ENCODE data around the gene NRCAM. TPM values are rescaled to one million over a fixed set of nuclear protein-coding genes. Genes with fewer than 3 reads are reported as not detected.

The NRCAM gene
- total and polyA plus RNA-seq, 2 of the 13 experiments (the other 11 are each of a cell fraction or from before 2014, with no cell fraction given) = 0.31 to 0.33 TPM

DNA sequence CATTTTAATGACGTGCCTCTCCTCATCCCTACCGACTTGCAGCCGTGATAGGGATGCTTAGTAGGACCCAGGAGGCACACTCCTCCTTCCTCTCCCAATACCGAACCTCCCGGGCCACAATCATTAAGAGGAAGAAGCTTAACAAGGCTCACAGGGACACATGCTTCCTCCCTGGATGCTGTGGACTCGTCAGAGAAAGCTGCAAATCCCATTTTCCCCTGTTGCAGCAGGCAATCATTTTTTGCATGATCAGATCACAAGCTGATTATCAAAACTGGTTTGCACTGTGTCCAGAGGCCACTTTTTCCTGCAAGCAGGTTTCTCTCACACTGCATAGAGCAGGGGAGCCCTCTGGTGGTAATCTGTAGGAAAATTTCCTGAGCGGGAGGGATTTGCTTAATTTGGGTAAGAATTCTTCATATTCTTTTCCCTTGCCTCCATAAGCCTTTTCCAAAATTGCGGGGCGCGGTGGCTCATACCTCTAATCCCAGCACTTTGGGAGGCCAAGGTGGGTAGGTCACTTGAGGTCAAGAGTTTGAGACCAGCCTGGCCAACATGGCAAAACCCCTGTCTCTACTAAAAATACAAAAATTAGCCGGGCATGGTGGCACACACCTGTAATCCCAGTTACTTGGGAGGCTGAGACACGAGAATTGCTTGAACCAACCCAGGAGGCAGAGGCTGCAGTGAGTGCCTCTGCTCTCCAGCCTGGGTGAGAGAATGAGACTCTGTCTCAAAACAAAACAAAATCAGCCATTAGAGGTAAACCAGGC, 310.0 kb downstream of the NRCAM start (continued):
- TF ChIP-seq AHDC1 (CRISPR knock-in tag; IDR thresholded peaks at IDR 0.05; ENCODE audit: borderline replicate concordance) (no peak), ZNF331 (CRISPR knock-in tag; IDR thresholded peaks at IDR 0.05) (no peak), GLI4 (CRISPR knock-in tag; IDR thresholded peaks at IDR 0.05; ENCODE audit: borderline replicate concordance) (no peak), KAT7 (CRISPR knock-in tag; IDR thresholded peaks at IDR 0.05; ENCODE audit: borderline replicate concordance) (no peak), KDM3A (CRISPR knock-in tag; IDR thresholded peaks at IDR 0.05; ENCODE audit: low read depth) (no peak), ZMAT3 (CRISPR knock-in tag; conservative IDR thresholded peaks at IDR 0.05) (no peak)

- 42% methylated on average over 8 of the region's 8 CpGs for WGBS (ENCODE audit: low lambda C conversion rate)
- CTCF ChIA-PET (ENCODE audit: low intra/inter-chr PET ratio, low total read pairs) = interaction anchor here (0.8 to 1.4 kb wide), 2 partner anchors 31 to 266 kb away, joined by 3 to 10 read pairs; no protein-coding TSS in a partner anchor
- peaks cover 0 to 9% of the 10 kb centered on the region in 2 experiments; a peak in 1 of 5 replicates for H3K27me3 ChIP-seq (ENCODE audit: control insufficient read depth in 1 of 2, insufficient read depth in 2 of 2, low read length in 2 of 2)
- H3K4me2 ChIP-seq (ENCODE audit: low read depth, low read length) = no peak overlapping the region
- intact Hi-C loops (cut with micrococcal nuclease; ENCODE audit: unreplicated experiment) (loop anchor here (10.0 kb wide), 2 partner anchors 401 to 681 kb away; partner anchors contain the start of gene CBLL1), in situ Hi-C loops (cut with HindIII; ENCODE audit: extremely low pct_ligation_motif_present, low pct_unique_long_range_greater_than_20kb) (loop anchor here (5.0 kb wide), 1 partner anchor 38 kb away; no protein-coding TSS in a partner anchor)
- H4K20me1 ChIP-seq (ENCODE audit: insufficient read depth, low read length) = no peaks in the 10 kb centered on the region
- no peak for TF ChIP-seq ZNF468 (CRISPR knock-in tag; IDR thresholded peaks at IDR 0.05)
- TF ChIP-seq, protein P1, sequence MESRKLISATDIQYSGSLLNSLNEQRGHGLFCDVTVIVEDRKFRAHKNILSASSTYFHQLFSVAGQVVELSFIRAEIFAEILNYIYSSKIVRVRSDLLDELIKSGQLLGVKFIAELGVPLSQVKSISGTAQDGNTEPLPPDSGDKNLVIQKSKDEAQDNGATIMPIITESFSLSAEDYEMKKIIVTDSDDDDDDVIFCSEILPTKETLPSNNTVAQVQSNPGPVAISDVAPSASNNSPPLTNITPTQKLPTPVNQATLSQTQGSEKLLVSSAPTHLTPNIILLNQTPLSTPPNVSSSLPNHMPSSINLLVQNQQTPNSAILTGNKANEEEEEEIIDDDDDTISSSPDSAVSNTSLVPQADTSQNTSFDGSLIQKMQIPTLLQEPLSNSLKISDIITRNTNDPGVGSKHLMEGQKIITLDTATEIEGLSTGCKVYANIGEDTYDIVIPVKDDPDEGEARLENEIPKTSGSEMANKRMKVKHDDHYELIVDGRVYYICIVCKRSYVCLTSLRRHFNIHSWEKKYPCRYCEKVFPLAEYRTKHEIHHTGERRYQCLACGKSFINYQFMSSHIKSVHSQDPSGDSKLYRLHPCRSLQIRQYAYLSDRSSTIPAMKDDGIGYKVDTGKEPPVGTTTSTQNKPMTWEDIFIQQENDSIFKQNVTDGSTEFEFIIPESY (CRISPR knock-in tag; IDR thresholded peaks at IDR 0.05) = no peak
- peak; percentile 12 for TF ChIP-seq HNRNPK (IDR thresholded peaks at IDR 0.05; ENCODE audit: low read depth, low read length, poor library complexity, severe bottlenecking)
- no peak for TF ChIP-seq RAD21 (CRISPR knock-in tag; IDR thresholded peaks at IDR 0.05)
- no peak for FAIRE-seq
- ATAC-seq = no peak
- no peak overlapping the region for H3K9ac ChIP-seq (ENCODE audit: insufficient read depth, low read depth, low read length)
- no peaks in the 10 kb centered on the region for H3K36me3 ChIP-seq (replicated peaks in 1 of 2; ENCODE audit: control insufficient read depth in 1 of 2, insufficient read depth in 2 of 2, low read length in 2 of 2)
- no TSS peak for BruUV-seq (replicated peaks)
- no peaks in the 10 kb centered on the region for H3K9me3 ChIP-seq (ENCODE audit: low read length)
- no peak overlapping the region for H2AFZ ChIP-seq (ENCODE audit: low read length)
- no peak for DNase-seq (ENCODE audit: low spot score)
- H3K79me2 ChIP-seq (ENCODE audit: insufficient read depth, low read length) = no peaks in the 10 kb centered on the region
- no peak overlapping the region for H3K4me3 ChIP-seq (replicated peaks in 1 of 3; ENCODE audit: insufficient read depth in 1 of 3, low read depth in 2 of 3, low read length in 3 of 3)
- no peaks in the 10 kb centered on the region for H3K4me1 ChIP-seq (ENCODE audit: insufficient read depth, low read length)
- no peak overlapping the region for H3K27ac ChIP-seq (ENCODE audit: extremely low read length, insufficient read depth, low read length)
- POLR2A ChIA-PET = no interaction called here
Observed at GRCh38 chr7:108145401-108145800, 310.8 kb downstream of the NRCAM start.

Measured in HepG2 (cell line).